H1 (cell line): Measurements from ENCODE around the gene EPDR1. TPM values are rescaled to one million over a fixed set of nuclear protein-coding genes. Genes with fewer than 3 reads are reported as not detected.

Source experiments
- CBX5 ChIP-seq: fragments of 300-800, 300-1000 bp; sonication (generic); IDR thresholded peaks from 2 replicates; pipeline ENCODE4 v1.7.1; 2016; ENCODE audit warnings: antibody characterized with exemption, low read length, low read depth
- CHD7 ChIP-seq: fragments of 300-600 bp; sonication (generic); IDR thresholded peaks from 2 replicates; pipeline ENCODE4 v1.7.1; 2012; ENCODE audit warnings: low read length, moderate library complexity, mild to moderate bottlenecking, inconsistent platforms; ENCODE audit not compliant: insufficient replicate concordance
- GABPA ChIP-seq: IDR thresholded peaks from 2 replicates; pipeline ENCODE4 v1.6.1; 2011; ENCODE audit warnings: mild to moderate bottlenecking, low read length, moderate library complexity, borderline replicate concordance; ENCODE audit not compliant: insufficient read depth
- KDM1A ChIP-seq: fragments of 200-600, 300-600 bp; sonication (generic); IDR thresholded peaks from 2 replicates; pipeline ENCODE4 v1.7.1; 2016; ENCODE audit warnings: mild to moderate bottlenecking, low read length, borderline replicate concordance
- KDM4A ChIP-seq: IDR thresholded peaks from one replicate; pipeline ENCODE4 v1.7.1; 2012; ENCODE audit warnings: low read depth, mild to moderate bottlenecking, moderate library complexity, low read length, inconsistent platforms; ENCODE audit not compliant: severe bottlenecking
- POLR2AphosphoS5 ChIP-seq: IDR thresholded peaks from 2 replicates; pipeline ENCODE4 v1.6.1; 2011; ENCODE audit warnings: low read depth, low read length
- POU5F1 ChIP-seq: IDR thresholded peaks from 2 replicates; pipeline ENCODE4 v1.6.1; 2011; ENCODE audit warnings: low read depth, mild to moderate bottlenecking, low read length, moderate library complexity
- RFX5 ChIP-seq: IDR thresholded peaks from 2 replicates; pipeline ENCODE4 v1.6.1; 2011; ENCODE audit warnings: low read depth, low read length, improper control_type of control experiment, borderline replicate concordance
- RNF2 ChIP-seq: fragments of 200-900, 300-1000 bp; sonication (generic); IDR thresholded peaks from 2 replicates; pipeline ENCODE4 v1.7.1; 2016; ENCODE audit warnings: borderline replicate concordance, low read depth, mild to moderate bottlenecking, antibody characterized with exemption, low read length; ENCODE audit not compliant: poor library complexity, severe bottlenecking; ENCODE audit errors: missing control alignments
- SIRT6 ChIP-seq: IDR thresholded peaks from one replicate; pipeline ENCODE4 v1.7.1; 2012; ENCODE audit warnings: low read length, inconsistent platforms
- SP4 ChIP-seq: IDR thresholded peaks from 2 replicates; pipeline ENCODE4 v1.6.1; 2012; ENCODE audit warnings: low read length, inconsistent platforms
- TAF7 ChIP-seq: optimal IDR thresholded peaks from 2 replicates; pipeline ENCODE3; 2011; ENCODE audit warnings: low read depth, mild to moderate bottlenecking, inconsistent platforms, low read length, moderate library complexity, borderline replicate concordance
- polyA plus RNA-seq, 7 experiments: library from polyadenylated mRNA; depleted of rRNA in 3 of 7; stranded (reverse) in 5 of 7; unstranded in 2 of 7; fragments of >200 nt in 5 of 7; fragments of 200-250 nt in 2 of 7; gene quantifications; 1 replicate in 5 of 7; 2 replicates in 1 of 7; 4 replicates in 1 of 7; pipeline versions ENCODE4 v1.2.1 to v1.2.3, GENCODE V29; 2011 to 2013; ENCODE audit warnings: missing spikeins in 2 of 7, mixed read lengths in 2 of 7
- total RNA-seq: library from RNA; stranded (reverse); fragmentation: NEBNext Ultra II Directional; extraction: Animal tissue kit (Norgen Biotek cat#: 25700); gene quantifications from 2 replicates; pipeline ENCODE4 v1.2.1, GENCODE V29; 2021

EPDR1 gene
- total and polyA plus RNA-seq, 2 of the 8 experiments (the other 6 are each of a cell fraction or from before 2014, with no cell fraction given): 6.4 to 8.2 TPM

DNA sequence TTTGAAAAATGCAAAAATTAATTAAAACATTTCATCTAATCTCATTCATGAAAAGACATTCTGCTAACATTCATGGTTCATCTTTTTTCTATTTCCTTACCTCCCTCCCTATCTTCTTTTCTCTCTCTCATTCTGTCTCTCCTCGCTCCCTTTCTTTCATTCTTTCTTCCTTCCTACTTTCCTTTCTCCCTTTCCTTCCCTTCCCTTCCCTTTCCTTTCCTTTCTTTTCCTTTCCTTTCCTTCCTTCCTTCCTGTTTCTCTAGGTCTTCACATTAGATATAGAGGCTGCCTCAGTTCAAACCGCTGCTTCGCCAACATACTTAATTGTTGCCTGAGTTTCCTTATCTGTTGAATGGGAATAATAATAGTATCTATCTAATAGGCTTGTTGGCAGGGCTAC lies 25.8 kb upstream of the EPDR1 start (continued):
- no peak for TF ChIP-seq CHD7
- no peak for TF ChIP-seq SP4
- no peak for TF ChIP-seq RNF2
- TF ChIP-seq TAF7: no peak
- TF ChIP-seq SIRT6: no peak
- no peak for TF ChIP-seq CBX5
- no peak for TF ChIP-seq KDM4A
- no peak for TF ChIP-seq POU5F1
- TF ChIP-seq GABPA: no peak
- no peak for TF ChIP-seq KDM1A
- no peak for TF ChIP-seq RFX5
- no peak for TF ChIP-seq POLR2AphosphoS5
